OCI-M1 (cell line): Measurements from ENCODE around the gene CRYBG3.

ENCODE experiments used
- DNase-seq: peaks from one replicate; lab custom pipeline; 2025; lab: John Stamatoyannopoulos, UW

CRYBG3 gene

DNA sequence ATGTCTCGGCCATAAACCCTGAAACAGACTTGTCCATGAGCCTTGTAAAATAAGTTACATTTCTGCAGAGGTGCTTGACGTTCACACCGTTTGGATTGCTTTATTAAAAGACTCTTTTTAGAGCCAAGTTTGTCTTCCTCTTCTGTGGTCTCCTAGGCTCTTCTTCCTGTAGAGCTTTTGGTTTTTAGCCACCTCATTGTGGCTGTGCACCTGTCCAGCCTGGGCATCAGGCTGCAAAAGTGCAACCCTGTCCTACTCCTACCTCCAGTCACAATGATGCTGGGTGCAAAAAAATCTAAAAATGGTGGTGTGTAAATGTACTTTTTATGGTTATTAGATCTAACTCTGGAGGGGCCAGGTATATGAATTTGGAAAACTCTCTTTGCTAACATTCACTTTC is 153.2 kb downstream of the CRYBG3 start:
- no peak for DNase-seq

DNA sequence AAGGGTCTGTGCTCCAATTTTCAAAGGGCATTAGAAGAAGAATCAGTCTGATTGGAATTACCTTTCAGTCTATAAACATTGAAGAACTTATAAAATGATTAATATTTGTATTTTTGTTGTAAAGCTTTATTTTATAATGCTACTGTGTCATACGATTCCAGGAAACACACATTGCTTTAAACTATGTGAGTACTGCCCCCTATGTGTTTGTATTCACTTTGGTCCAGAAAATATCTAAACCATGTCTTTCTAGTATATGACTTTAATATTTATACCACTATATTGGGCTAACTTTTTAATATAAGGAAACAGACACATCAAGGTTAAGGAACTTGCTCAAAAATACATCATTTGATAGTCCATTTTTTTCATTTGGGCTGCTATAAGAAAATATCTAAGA is 153.7 kb downstream of the CRYBG3 start:
- DNase-seq: no peak

DNA sequence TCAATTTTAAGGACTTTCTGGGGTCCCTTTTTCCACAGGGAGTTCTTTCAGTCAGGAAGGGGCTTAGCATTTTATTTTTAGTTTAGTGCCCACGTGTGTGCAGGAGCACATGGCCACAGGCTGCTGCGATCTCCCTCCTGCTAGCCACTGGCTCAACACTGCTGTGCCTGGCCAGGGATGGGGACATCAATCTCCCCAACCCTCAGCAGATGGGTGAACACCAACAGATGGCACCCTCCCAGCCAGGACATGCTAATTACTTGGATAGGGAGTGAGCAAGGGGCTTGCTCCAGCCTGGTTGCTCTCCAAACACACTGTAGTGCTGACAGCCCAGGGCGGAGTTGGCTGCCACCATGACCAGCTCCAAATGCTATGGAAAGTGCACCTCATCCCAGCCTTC is 157.8 kb downstream of the CRYBG3 start:
- DNase-seq: no peak

DNA sequence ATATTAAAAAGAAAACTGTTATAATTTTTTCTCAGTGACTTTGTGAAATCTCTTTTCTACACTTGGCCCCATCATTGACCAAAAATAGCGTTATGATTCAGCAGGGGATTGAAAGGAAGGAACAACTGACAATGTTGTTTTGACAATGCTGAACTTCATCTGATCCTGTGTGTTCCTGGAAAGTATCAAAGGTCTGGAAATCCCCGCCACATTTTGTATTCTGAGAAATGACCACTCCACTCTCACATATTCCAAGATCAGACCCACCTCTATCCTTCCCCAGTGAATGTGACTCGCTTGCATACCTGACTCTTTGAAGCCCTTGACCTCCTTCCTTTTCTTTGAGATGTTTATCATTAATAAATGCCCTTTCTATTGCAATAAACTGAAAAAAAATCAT is 160.1 kb downstream of the CRYBG3 start:
- DNase-seq: peak; percentile 60

DNA sequence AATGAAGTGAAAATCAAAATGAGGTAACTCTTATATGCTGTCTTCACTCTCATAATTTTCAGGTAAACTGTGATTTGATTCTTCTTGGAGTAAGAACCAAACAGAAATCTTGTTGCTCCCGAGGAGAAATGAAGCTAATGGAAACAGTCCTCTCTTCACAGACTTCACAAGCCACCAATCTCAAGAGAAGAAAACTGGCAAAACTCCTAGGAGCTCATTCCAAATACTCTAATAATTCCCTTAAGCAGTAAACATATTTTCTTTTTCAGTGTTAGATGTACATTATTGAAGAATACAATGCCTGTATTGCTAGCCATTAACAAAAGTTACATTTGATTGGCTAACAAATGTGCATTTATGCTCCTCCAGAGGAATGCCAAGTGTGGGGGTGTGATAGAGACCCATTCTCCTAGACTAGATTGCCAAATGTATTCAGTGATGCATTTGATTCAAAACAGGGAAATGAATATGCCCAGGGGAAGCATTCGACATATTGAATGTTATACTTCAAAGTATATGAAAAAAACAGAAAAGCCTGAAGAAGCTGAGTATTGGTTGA is 162.2 kb downstream of the CRYBG3 start:
- no peak for DNase-seq

DNA sequence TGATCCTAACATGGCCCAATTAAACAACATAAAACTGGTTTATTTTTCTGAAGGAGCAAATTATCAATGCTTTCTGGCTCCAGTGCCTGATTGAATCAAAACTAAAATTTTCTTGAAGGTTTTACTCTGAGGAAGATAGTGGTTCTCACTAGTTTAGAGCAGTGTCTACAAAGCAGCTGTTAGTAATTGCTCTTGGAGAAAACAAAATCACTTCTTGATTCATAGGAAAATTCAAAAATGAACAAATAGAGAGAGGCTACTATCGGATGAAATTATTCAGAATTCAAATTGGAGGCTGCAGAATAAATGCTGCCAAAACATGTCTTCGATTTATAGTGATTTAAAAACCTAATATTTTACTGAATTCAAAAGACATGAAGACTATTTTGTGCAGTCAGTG is 165.5 kb downstream of the CRYBG3 start:
- DNase-seq: no peak

DNA sequence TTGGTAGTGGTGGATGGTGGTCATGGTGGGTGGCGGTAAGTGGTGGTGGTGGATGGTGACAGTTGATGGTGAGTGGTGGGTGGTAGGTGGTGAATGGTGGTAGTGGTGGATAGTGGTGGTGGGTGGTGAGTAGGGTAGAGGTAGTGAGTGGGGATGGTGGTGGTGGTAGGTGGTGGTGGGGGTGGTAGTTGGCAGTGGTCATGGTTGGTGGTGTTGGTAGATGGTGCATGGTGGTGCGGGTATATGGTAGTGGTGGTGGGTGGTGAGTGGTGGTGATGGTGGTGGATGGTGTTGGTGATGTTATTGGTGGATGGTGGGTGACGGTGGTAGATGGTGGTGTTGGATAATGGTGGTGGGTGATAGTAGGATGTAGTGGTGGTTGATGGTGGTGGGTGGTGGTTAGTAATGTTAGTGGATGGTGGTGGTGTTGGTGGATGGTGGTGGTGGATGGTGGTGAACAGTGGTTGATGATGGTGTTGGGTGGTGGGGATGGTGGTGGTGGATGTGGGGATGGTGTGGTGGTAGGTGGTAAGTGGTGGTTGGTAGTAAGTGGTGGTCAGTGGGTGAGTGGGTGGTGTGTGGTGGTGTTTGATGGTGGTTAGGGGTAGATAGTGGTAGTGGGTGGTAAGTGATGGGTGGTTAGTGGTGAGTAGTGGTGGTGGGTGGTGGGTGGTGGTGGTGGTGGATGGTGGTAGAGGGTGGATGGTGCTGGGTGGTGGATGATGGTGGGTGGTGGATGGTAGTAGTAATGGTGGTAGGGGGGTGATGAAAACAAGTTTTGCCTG is 167.2 kb downstream of the CRYBG3 start:
- no peak for DNase-seq

DNA sequence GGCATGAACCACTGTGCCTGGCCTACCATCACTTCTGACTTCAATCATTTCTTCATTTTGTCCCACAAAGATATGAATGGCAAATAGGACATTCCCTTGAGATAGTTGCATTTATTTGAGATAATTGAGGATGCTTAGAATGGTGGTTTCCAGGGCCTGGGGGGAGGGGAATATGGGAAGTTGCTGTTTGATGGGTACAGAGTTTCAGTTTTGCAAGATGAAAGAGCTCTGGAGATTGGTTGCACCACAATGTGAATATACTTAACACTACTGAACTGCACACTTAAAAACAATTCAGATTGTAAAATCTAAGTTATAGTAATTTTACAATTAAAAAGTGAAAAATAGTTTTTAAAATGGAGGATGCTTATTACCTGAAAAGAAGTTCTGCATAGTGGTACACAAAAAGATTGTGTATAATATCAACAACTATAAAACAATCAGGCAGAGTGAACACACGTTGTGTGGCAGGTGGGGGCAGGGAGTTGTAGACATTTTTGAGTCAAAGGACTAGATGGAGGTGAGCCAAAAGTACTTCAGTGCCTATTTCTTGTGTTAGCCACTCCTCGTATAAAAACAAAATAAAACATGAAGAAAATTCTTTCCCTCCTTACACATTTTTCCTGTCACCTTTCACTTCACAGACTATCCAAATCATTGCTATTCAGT is 168.9 kb downstream of the CRYBG3 start:
- DNase-seq: peak; percentile 25

DNA sequence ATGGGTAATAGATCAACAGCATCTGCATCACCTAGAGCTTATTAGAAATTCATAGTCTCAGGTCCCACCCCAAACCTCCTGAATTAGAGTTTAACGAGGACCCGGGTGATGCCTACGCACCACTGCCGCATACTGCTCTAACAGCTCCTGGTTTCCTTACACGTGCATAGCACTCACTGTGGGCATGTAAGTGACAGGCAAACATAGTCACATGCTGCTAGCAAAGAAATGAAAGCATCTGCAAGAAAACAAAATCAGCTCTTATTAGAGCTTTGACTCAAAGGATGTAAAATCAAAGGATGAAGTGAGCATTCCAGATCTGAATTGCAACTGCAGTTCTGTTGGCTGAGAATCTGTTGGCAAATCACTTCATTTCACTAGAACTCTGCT is 169.5 kb downstream of the CRYBG3 start:
- DNase-seq: no peak

DNA sequence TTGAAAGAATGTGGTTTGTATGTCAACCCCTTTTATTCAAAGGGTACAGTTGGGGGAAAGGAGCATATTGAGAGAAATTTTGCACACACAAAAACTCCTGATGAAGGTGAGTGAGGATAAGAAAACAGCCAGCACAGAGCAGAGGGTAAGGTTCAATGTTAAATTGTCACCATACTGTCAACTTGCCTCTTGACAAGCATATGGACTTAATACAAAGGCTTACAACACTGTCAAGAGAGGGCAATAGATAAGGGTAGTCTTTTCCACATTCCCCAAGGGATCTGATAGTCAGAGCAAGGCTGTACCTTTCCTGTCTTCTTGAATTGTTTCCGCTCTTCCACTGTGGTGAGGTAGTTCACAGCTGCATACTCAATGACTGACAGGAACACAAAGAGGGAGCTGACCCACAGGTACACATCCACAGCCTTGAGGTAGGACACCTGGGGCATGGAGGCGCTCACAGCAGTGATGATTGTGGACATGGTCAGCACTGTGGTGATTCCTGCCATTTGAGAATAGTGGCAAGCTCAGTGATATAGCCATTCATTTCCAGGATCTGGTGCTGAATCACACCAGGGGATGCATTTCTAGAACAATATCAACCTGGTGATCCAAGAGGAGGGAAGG is 170.8 kb downstream of the CRYBG3 start:
- no peak for DNase-seq

DNA sequence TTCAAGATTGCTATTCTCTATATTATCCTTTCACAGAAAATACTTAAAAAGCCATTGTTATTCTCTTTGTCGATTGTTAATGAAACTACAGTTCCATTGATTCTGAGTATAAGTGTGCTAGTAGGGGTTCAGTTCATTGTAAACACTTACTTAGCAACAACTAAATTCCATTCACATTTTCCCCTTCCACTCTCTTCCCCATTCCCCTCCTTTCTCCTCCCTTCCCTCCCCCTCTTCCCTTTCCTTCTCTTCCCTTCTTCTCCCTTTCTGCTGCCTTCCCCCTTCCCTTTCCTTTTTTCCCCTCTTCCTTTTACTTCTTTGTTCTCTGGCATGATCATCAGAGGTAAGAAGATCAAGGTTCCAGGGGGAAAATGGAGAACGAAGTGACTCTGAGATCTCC is 171.7 kb downstream of the CRYBG3 start:
- DNase-seq: no peak

DNA sequence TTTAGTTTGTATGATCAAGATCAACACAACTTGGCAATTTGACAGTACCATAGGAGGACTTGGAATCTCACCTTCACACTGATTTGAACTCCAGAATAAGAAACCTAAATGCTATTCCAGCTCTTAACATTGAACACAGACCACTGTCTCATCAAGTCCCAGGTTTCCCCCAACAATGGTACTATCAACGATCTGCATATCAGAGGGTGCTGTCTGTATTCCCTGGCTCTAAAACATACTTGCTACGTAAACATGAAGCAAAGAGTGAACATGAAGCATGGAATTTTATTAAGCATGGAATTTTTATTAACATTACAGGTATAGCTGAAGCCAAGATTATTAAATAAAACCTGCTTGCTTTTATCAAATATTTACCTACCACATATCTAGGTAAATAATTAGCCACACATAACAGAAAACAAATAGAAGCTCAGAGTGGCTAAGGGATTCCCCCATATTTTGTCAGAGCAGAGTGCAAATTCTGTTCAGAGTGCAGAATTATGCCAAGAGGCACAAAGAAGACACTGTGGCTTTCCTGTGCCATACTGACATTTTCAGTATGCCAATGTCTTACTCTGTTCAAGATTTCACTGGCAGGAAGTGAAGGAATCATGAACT is 172.6 kb downstream of the CRYBG3 start:
- no peak for DNase-seq
